Measurements from ENCODE around the gene PIP5K1B.

PIP5K1B gene

GRCh38 chr9:68947015-68947414 lies 242.0 kb downstream of the PIP5K1B start:
- no peak for TF ChIP-seq EZH2phosphoT487 (IDR thresholded peaks at IDR 0.05; ENCODE audit: borderline replicate concordance, low read length)
- no peak for TF ChIP-seq CTCF (IDR thresholded peaks at IDR 0.05; ENCODE audit: low read depth, low read length, poor library complexity, severe bottlenecking)
- H4K20me1 ChIP-seq (ENCODE audit: control insufficient read depth, insufficient read depth, low read depth, low read length): no peaks in the 10 kb centered on the region
- H3K4me1 ChIP-seq (ENCODE audit: control insufficient read depth, low read length): peaks cover 80% of the 10 kb centered on the region
- H3K27me3 ChIP-seq (ENCODE audit: control insufficient read depth, low read length): no peaks in the 10 kb centered on the region
- no peaks in the 10 kb centered on the region for H3K9me3 ChIP-seq (ENCODE audit: control insufficient read depth, insufficient read depth, low read length)
- H3K4me2 ChIP-seq (ENCODE audit: low read length): no peak overlapping the region
- no peak overlapping the region for H3K4me3 ChIP-seq (ENCODE audit: low read length)
- H3K36me3 ChIP-seq (ENCODE audit: control insufficient read depth, low read length): no peaks in the 10 kb centered on the region
- H3F3A ChIP-seq (ENCODE audit: control insufficient read depth, insufficient read depth): peaks cover 6% of the 10 kb centered on the region
- H3K27ac ChIP-seq (ENCODE audit: low read depth, low read length): no peak overlapping the region
- H3K9me2 ChIP-seq (replicated peaks; ENCODE audit: control insufficient read depth, low read length): no peaks in the 10 kb centered on the region
- H3K79me2 ChIP-seq (ENCODE audit: control insufficient read depth, low read length): no peaks in the 10 kb centered on the region

GRCh38 chr9:68947842-68948569 lies 243.0 kb downstream of the PIP5K1B start:
- Histone ChIP-seq H3K27me3 (ENCODE audit: control insufficient read depth, low read length) (no peaks in the 10 kb centered on the region), H3K9me2 (replicated peaks; ENCODE audit: control insufficient read depth, low read length) (no peaks in the 10 kb centered on the region), H3F3A (ENCODE audit: control insufficient read depth, insufficient read depth) (peaks cover 3% of the 10 kb centered on the region; the same call in 1 of the 2 replicates), H4K20me1 (ENCODE audit: control insufficient read depth, insufficient read depth, low read depth, low read length) (no peaks in the 10 kb centered on the region), H3K36me3 (ENCODE audit: control insufficient read depth, low read length) (no peaks in the 10 kb centered on the region), H3K9me3 (ENCODE audit: control insufficient read depth, insufficient read depth, low read length) (no peaks in the 10 kb centered on the region), H3K4me2 (ENCODE audit: low read length) (no peak overlapping the region), H3K4me3 (ENCODE audit: low read length) (no peak overlapping the region), H3K27ac (ENCODE audit: low read depth, low read length) (no peak overlapping the region), H3K4me1 (ENCODE audit: control insufficient read depth, low read length) (peaks cover 80% of the 10 kb centered on the region), H3K79me2 (ENCODE audit: control insufficient read depth, low read length) (no peaks in the 10 kb centered on the region)
- no peak for TF ChIP-seq EZH2phosphoT487 (IDR thresholded peaks at IDR 0.05; ENCODE audit: borderline replicate concordance, low read length)

- Histone ChIP-seq H3K4me1 (ENCODE audit: control insufficient read depth, low read length) (peaks cover 80% of the 10 kb centered on the region), H3K4me2 (ENCODE audit: low read length) (peak overlapping the region; percentile 40), H3K9me3 (ENCODE audit: control insufficient read depth, insufficient read depth, low read length) (no peaks in the 10 kb centered on the region), H3F3A (ENCODE audit: control insufficient read depth, insufficient read depth) (peaks cover 3% of the 10 kb centered on the region; the same call in 1 of the 2 replicates), H3K4me3 (ENCODE audit: low read length) (no peak overlapping the region; the same call in 1 of the 2 replicates), H4K20me1 (ENCODE audit: control insufficient read depth, insufficient read depth, low read depth, low read length) (no peaks in the 10 kb centered on the region), H3K27ac (ENCODE audit: low read depth, low read length) (no peak overlapping the region), H3K27me3 (ENCODE audit: control insufficient read depth, low read length) (no peaks in the 10 kb centered on the region), H3K79me2 (ENCODE audit: control insufficient read depth, low read length) (no peaks in the 10 kb centered on the region), H3K9me2 (replicated peaks; ENCODE audit: control insufficient read depth, low read length) (no peaks in the 10 kb centered on the region), H3K36me3 (ENCODE audit: control insufficient read depth, low read length) (no peaks in the 10 kb centered on the region)
- TF ChIP-seq EZH2phosphoT487 (IDR thresholded peaks at IDR 0.05; ENCODE audit: borderline replicate concordance, low read length) (no peak), CTCF (IDR thresholded peaks at IDR 0.05; ENCODE audit: low read depth, low read length, poor library complexity, severe bottlenecking) (peak; percentile 51)
These were observed 244.4 kb downstream of the PIP5K1B start for GRCh38 chr9:68949271-68950000.

- TF ChIP-seq CTCF (IDR thresholded peaks at IDR 0.05; ENCODE audit: low read depth, low read length, poor library complexity, severe bottlenecking) (no peak), EZH2phosphoT487 (IDR thresholded peaks at IDR 0.05; ENCODE audit: borderline replicate concordance, low read length) (no peak)
- H3K4me3 ChIP-seq (ENCODE audit: low read length): no peak overlapping the region
- no peaks in the 10 kb centered on the region for H3K27me3 ChIP-seq (ENCODE audit: control insufficient read depth, low read length)
- H3K36me3 ChIP-seq (ENCODE audit: control insufficient read depth, low read length): no peaks in the 10 kb centered on the region
- H3K27ac ChIP-seq (ENCODE audit: low read depth, low read length): no peak overlapping the region
- no peaks in the 10 kb centered on the region for H3K9me3 ChIP-seq (ENCODE audit: control insufficient read depth, insufficient read depth, low read length)
- peaks cover 84% of the 10 kb centered on the region for H3K4me1 ChIP-seq (ENCODE audit: control insufficient read depth, low read length)
- H3K79me2 ChIP-seq (ENCODE audit: control insufficient read depth, low read length): no peaks in the 10 kb centered on the region
- peak overlapping the region; percentile 40 for H3K4me2 ChIP-seq (ENCODE audit: low read length)
- H3F3A ChIP-seq (ENCODE audit: control insufficient read depth, insufficient read depth): peaks cover 3% of the 10 kb centered on the region; the same call in 1 of the 2 replicates
- no peaks in the 10 kb centered on the region for H3K9me2 ChIP-seq (replicated peaks; ENCODE audit: control insufficient read depth, low read length)
- H4K20me1 ChIP-seq (ENCODE audit: control insufficient read depth, insufficient read depth, low read depth, low read length): no peaks in the 10 kb centered on the region
These were observed 245.1 kb downstream of the PIP5K1B start for GRCh38 chr9:68950188-68950587.
